H9 (cell line): ENCODE measurements around the gene SPECC1. TPM values are rescaled to one million over a fixed set of nuclear protein-coding genes. Genes with fewer than 3 reads are reported as not detected.

Experiments used
- DNase-seq: peaks from one replicate; pipeline ENCODE4 v3.0.0-alpha.2; 2017
- H2AFZ ChIP-seq: one replicate; pipeline ENCODE4 v1.6.1; 2013; ENCODE audit warnings: mild to moderate bottlenecking, low read length, control low read depth, moderate library complexity
- H2AK5ac ChIP-seq: 2 replicates; pipeline ENCODE4 v1.6.1; 2013; ENCODE audit warnings: low read length, control low read depth, mixed read lengths; ENCODE audit not compliant: insufficient read length
- H2BK120ac ChIP-seq: one replicate; pipeline ENCODE4 v1.6.1; 2013; ENCODE audit warnings: low read depth, mild to moderate bottlenecking, low read length, control low read depth, inconsistent platforms; ENCODE audit not compliant: poor library complexity, severe bottlenecking
- H2BK12ac ChIP-seq: 2 replicates; pipeline ENCODE4 v1.6.1; 2013; ENCODE audit warnings: low read length, control low read depth, mixed read lengths, low read depth; ENCODE audit not compliant: insufficient read length
- H2BK15ac ChIP-seq: 2 replicates; pipeline ENCODE4 v1.6.1; 2013; ENCODE audit warnings: low read depth, low read length, control low read depth
- H2BK20ac ChIP-seq: one replicate; pipeline ENCODE4 v1.6.1; 2013; ENCODE audit warnings: low read depth, mild to moderate bottlenecking, low read length, control low read depth, inconsistent platforms; ENCODE audit not compliant: poor library complexity, severe bottlenecking
- H2BK5ac ChIP-seq: 2 replicates; pipeline ENCODE4 v1.6.1; 2013; ENCODE audit warnings: low read length, control low read depth, mixed read lengths; ENCODE audit not compliant: insufficient read length
- H3K14ac ChIP-seq: 2 replicates; pipeline ENCODE4 v1.6.1; 2013; ENCODE audit warnings: low read length, control low read depth; ENCODE audit not compliant: insufficient read depth
- H3K18ac ChIP-seq: 2 replicates; pipeline ENCODE4 v1.6.1; 2013; ENCODE audit warnings: low read depth, mild to moderate bottlenecking, mixed read lengths, low read length, control low read depth; ENCODE audit not compliant: insufficient read length
- H3K23ac ChIP-seq: 2 replicates; pipeline ENCODE4 v1.6.1; 2013; ENCODE audit warnings: low read length, control low read depth, mixed read lengths, low read depth; ENCODE audit not compliant: insufficient read length
- H3K23me2 ChIP-seq: 2 replicates; pipeline ENCODE4 v1.6.1; 2013; ENCODE audit warnings: low read depth, mild to moderate bottlenecking, mixed read lengths, low read length, control low read depth; ENCODE audit not compliant: insufficient read length, poor library complexity, severe bottlenecking
- H3K27ac ChIP-seq: 2 replicates; pipeline ENCODE4 v1.5.1; 2013; ENCODE audit warnings: low read length, control low read depth, mixed read lengths, low read depth; ENCODE audit not compliant: insufficient read length
- H3K27me3 ChIP-seq: 2 replicates; pipeline ENCODE4 v1.6.1; 2013; ENCODE audit warnings: low read length, control low read depth, inconsistent platforms; ENCODE audit not compliant: insufficient read depth
- H3K4ac ChIP-seq: 2 replicates; pipeline ENCODE4 v1.6.1; 2013; ENCODE audit warnings: low read depth, mild to moderate bottlenecking, control low read depth, inconsistent platforms, low read length, moderate library complexity
- H3K4me1 ChIP-seq: 2 replicates; pipeline ENCODE4 v1.6.1; 2013; ENCODE audit warnings: low read length, control low read depth, inconsistent platforms; ENCODE audit not compliant: insufficient read depth
- H3K4me2 ChIP-seq: 2 replicates; pipeline ENCODE4 v1.6.1; 2013; ENCODE audit warnings: low read length, control low read depth, mixed read lengths; ENCODE audit not compliant: insufficient read length, insufficient read depth
- H3K56ac ChIP-seq: 2 replicates; pipeline ENCODE4 v1.6.1; 2013; ENCODE audit warnings: low read depth, mild to moderate bottlenecking, mixed read lengths, low read length, control low read depth; ENCODE audit not compliant: insufficient read length
- H3K79me1 ChIP-seq: 2 replicates; pipeline ENCODE4 v1.6.1; 2013; ENCODE audit warnings: low read depth, mild to moderate bottlenecking, moderate library complexity, low read length, control low read depth, inconsistent platforms; ENCODE audit not compliant: insufficient read depth, poor library complexity, severe bottlenecking
- H3K79me2 ChIP-seq: 2 replicates; pipeline ENCODE4 v1.6.1; 2013; ENCODE audit warnings: low read length, control low read depth, inconsistent platforms; ENCODE audit not compliant: insufficient read depth
- H3K9ac ChIP-seq: 2 replicates; pipeline ENCODE4 v1.6.1; 2013; ENCODE audit warnings: low read length, control low read depth, mixed read lengths; ENCODE audit not compliant: insufficient read length; ENCODE audit errors: extremely low read depth
- H3K9me3 ChIP-seq: one replicate; pipeline ENCODE4 v1.6.1; 2013; ENCODE audit warnings: low read depth, low read length, inconsistent platforms; ENCODE audit not compliant: control insufficient read depth
- H3T11ph ChIP-seq: one replicate; pipeline ENCODE4 v1.6.1; 2013; ENCODE audit warnings: mild to moderate bottlenecking, low read length, control low read depth, inconsistent platforms
- H4K20me1 ChIP-seq: one replicate; pipeline ENCODE4 v1.6.1; 2013; ENCODE audit not compliant: control insufficient read depth, insufficient read length, insufficient read depth
- H4K5ac ChIP-seq: 2 replicates; pipeline ENCODE4 v1.6.1; 2013; ENCODE audit warnings: low read depth, mild to moderate bottlenecking, mixed read lengths, low read length, control low read depth; ENCODE audit not compliant: insufficient read length
- H4K8ac ChIP-seq: replicated peaks from 2 replicates; pipeline ENCODE4 v1.6.1; 2013; ENCODE audit warnings: low read length, control low read depth, mixed read lengths, low read depth; ENCODE audit not compliant: insufficient read length
- H4K91ac ChIP-seq: 2 replicates; pipeline ENCODE4 v1.6.1; 2013; ENCODE audit warnings: low read depth, mild to moderate bottlenecking, moderate library complexity, mixed read lengths, low read length, control low read depth; ENCODE audit not compliant: insufficient read length
- H3K27ac Mint-ChIP-seq, 3 experiments: 2 replicates in 2 of 3; 3 replicates in 1 of 3; pipeline ENCODE4 v1.8.0; 2020 to 2021; ENCODE audit warnings: mixed read lengths in 3 of 3, mild to moderate bottlenecking in 1 of 3, moderate library complexity in 1 of 3
- H3K27me3 Mint-ChIP-seq: 2 replicates; pipeline ENCODE4 v1.8.0; 2021; ENCODE audit warnings: low read depth, mild to moderate bottlenecking, moderate library complexity, mixed read lengths
- H3K36me3 Mint-ChIP-seq, 3 experiments: 2 replicates in 2 of 3; 3 replicates in 1 of 3; pipeline ENCODE4 v1.8.0; 2020 to 2021; ENCODE audit warnings: low read depth in 3 of 3, mixed read lengths in 3 of 3; ENCODE audit not compliant: insufficient read depth in 1 of 3
- H3K4me1 Mint-ChIP-seq, 2 experiments: 2 replicates each; pipeline ENCODE4 v1.8.0; 2020; ENCODE audit warnings: mixed read lengths in 2 of 2
- H3K4me3 Mint-ChIP-seq, 2 experiments: 2 replicates in 1 of 2; 3 replicates in 1 of 2; pipeline ENCODE4 v1.8.0; 2020 to 2021; ENCODE audit warnings: mild to moderate bottlenecking in 2 of 2, mixed read lengths in 2 of 2, moderate library complexity in 1 of 2
- H3K9me3 Mint-ChIP-seq, 2 experiments: 2 replicates in 1 of 2; 3 replicates in 1 of 2; pipeline ENCODE4 v1.8.0; 2020; ENCODE audit warnings: mild to moderate bottlenecking in 2 of 2, mixed read lengths in 2 of 2, moderate library complexity in 1 of 2
- CTCF ChIP-seq: fragments of 200-600 bp; sonication (generic); conservative IDR thresholded peaks from 3 replicates; pipeline ENCODE4 v1.8.0; 2021; ENCODE audit warnings: antibody characterized with exemption, mild to moderate bottlenecking
- WGBS: extraction: QIAGEN DNeasy Blood & Tissue Kit; methylation state at CpG from one replicate; pipeline ENCODE4 v1.1.7; 2013; ENCODE audit warnings: missing lambda C conversion rate, low lambda C conversion rate, mixed read lengths; ENCODE audit not compliant: insufficient read length; ENCODE audit errors: extremely low coverage; 5-methylcytosine and 5-hydroxymethylcytosine counted together
- total RNA-seq: library from RNA; stranded (reverse); gene quantifications from 2 replicates; pipeline ENCODE4 v1.2.1, GENCODE V29; 2021

The SPECC1 gene
- total RNA-seq, 1 experiment from 2014 or later, result 65.7 TPM

GRCh38 chr17:20125724-20126123 is 116.6 kb downstream of the SPECC1 start:
- H3K18ac ChIP-seq, result no peak overlapping the region
- no peaks in the 10 kb centered on the region for H3K23me2 ChIP-seq
- TF ChIP-seq CTCF, result no peak
- H3K79me2 ChIP-seq, result no peaks in the 10 kb centered on the region
- H3K27ac ChIP-seq, result no peak overlapping the region
- Mint-ChIP-seq H3K4me3 (no peak overlapping the region), H3K36me3 (peaks cover 5 to 7% (median 5%) of the 10 kb centered on the region in 3 experiments; a peak in 6 of 7 replicates), H3K27me3 (no peaks in the 10 kb centered on the region; the same call in 1 of the 2 replicates), H3K27ac (peak overlapping the region in 2 of 3 experiments; percentile 7 to 52; a peak in 1 of 7 replicates), H3K9me3 (peaks cover 12 to 13% of the 10 kb centered on the region in 2 experiments), H3K4me1 (peaks cover 9 to 16% of the 10 kb centered on the region in 2 experiments)
- H4K8ac ChIP-seq, result no peak overlapping the region
- H3K9me3 ChIP-seq, result no peaks in the 10 kb centered on the region
- H3K4me1 ChIP-seq, result no peaks in the 10 kb centered on the region
- no peak overlapping the region for H4K91ac ChIP-seq
- no peak overlapping the region for H3K9ac ChIP-seq
- H2BK15ac ChIP-seq, result no peak overlapping the region
- no peak overlapping the region for H3T11ph ChIP-seq
- no peak overlapping the region for H3K4me2 ChIP-seq
- no peak overlapping the region for H2BK5ac ChIP-seq
- H2AFZ ChIP-seq, result no peak overlapping the region
- H2BK120ac ChIP-seq, result no peak overlapping the region
- H3K27me3 ChIP-seq, result no peaks in the 10 kb centered on the region
- H3K23ac ChIP-seq, result no peak overlapping the region
- no peak overlapping the region for H3K4ac ChIP-seq
- no peak overlapping the region for H4K5ac ChIP-seq
- WGBS, result no CpG with 5 or more reads among the region's 6 CpGs
- no peak overlapping the region for H2AK5ac ChIP-seq
- H2BK12ac ChIP-seq, result peak overlapping the region; percentile 22
- no peaks in the 10 kb centered on the region for H4K20me1 ChIP-seq
- H2BK20ac ChIP-seq, result no peak overlapping the region
- no peak overlapping the region for H3K56ac ChIP-seq
- no peaks in the 10 kb centered on the region for H3K79me1 ChIP-seq
- H3K14ac ChIP-seq, result no peak overlapping the region
- DNase-seq, result no peak
